GM18868 (cell line): ENCODE measurements around the gene SPINK4.

Experiments
- ATAC-seq: cut with Tn5 transposase; IDR thresholded peaks from one replicate; pipeline ENCODE4 v1.9.1; 2021; ENCODE audit warnings: mild to moderate bottlenecking, moderate library complexity; ENCODE audit not compliant: unreplicated experiment

SPINK4 gene

DNA sequence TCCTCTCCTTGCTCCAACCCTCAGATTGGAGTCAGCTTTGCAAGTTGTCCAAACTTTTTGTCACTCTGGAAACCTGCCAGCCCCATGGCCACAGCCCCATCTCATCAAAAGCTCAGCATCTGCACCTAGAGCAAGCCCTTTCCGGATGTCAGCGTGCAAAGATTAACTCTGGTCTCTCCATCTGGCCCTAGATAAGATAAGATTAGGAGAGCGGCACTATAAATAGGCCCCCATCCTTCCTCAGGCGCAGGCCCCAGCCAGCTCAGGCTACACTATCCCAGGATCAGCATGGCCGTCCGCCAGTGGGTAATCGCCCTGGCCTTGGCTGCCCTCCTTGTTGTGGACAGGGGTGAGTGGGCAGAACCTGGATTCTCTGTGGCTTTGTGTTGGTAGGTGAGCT is at the start of gene SPINK4:
TSS of gene SPINK4 (plus strand) at position 247 of the 400 bp plus-strand sequence. CDS start at position 289, 42 bp downstream.
- ATAC-seq, result no peak

DNA sequence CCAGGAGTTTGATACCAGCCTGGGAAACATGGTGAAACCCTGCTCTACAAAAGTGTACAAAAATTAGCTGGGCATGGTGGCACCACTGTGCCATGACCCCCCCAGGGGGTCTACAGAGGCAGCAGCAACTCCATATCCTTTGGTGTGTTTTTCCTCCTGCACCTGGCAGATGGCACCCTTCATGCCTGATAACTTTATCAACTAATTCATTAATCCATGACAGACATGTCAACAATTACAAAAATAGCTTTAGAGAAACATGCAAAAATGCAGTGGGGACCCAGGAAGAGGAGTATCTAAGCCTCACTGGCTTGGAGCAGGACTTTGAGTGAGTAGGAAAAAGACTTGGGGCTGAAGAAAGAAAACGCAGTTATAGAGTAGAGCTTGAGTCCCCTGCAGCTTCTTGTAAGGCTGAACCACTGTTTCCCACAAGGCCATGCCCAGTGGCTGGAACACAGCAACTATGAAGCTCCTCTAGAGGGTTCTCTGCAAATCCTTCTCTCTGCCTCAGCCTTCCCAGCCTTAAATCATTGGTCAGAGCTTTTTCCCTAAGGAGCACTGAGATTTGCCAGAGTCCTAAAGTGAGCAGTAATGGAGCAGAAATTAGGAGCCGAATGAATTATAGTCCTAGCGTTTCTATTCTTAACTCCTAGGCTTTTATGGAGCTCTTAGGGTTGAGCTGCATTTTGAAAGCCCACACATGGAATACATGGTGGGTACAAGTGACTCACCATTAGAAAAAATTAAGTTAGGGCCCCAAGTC is 47.3 kb upstream of the SPINK4 start:
- ATAC-seq, result no peak

DNA sequence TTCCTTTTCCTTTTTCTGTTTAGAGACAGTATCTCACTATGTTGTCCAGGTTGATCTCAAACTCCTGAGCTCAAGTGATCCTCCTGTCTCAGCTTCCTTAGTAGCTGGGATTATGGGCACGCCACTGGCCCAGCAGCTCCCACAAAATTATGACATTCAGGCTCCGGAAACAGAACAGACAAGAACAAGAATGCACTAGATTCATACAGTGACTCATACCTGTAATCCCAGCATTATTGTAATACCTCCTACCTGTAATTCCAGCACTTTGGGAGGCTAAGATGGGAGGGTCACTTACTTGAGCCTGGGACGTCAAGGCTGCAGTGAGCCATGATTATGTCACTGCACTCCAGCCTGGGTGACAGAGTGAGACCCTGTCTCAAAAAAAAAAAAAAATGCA is 46.1 kb upstream of the SPINK4 start:
- no peak for ATAC-seq

GRCh38 chr9:33196736-33197135 is 43.2 kb upstream of the SPINK4 start:
- no peak for ATAC-seq

GRCh38 chr9:33197279-33198152 is 42.5 kb upstream of the SPINK4 start:
- ATAC-seq, result no peak

- no peak for ATAC-seq
Observed at GRCh38 chr9:33198165-33198564, 41.8 kb upstream of the SPINK4 start.

DNA sequence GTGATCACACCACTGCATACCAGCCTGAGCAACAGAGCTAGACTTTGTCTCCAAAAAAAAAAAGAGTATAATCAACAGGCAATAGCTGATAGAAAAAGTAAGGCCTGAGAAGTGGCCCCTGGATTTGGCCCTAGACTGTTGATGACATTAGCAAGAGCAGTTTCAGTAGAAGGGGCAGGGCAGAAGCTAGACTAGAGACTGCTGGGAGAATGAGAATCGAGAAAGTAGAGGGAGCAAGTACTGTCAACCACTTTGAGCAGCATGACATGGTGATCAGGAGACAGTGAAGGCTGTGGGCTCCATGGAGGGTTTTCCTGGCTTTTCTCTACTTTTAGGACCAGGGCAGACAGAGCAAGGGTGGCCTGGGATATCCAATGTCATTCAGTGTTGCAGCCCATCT is 37.9 kb upstream of the SPINK4 start:
- peak; percentile 37 for ATAC-seq

GRCh38 chr9:33202552-33203201 is 37.3 kb upstream of the SPINK4 start:
- ATAC-seq, result peak; percentile 100

DNA sequence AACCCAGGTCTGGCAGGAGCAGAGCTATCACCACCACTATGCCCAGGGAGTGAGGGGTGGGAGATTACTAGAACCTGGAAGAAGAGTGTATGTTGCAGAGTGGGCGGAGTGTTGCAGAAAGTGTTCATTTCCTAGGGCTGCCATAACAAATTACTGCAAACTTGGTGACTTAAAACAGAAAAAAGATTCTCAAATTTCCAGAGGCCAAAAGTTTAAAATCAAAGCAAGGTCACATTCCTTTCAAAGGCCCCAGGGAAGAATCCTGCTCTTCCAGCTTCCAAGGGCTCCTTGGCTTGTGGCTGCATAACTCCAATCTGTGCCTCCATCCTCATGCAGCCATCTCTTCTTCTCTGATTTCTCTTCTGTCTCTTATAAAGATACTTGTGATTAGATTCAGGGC is 30.6 kb upstream of the SPINK4 start:
- no peak for ATAC-seq

GRCh38 chr9:33210006-33210715 is 29.8 kb upstream of the SPINK4 start:
- ATAC-seq, result no peak

DNA sequence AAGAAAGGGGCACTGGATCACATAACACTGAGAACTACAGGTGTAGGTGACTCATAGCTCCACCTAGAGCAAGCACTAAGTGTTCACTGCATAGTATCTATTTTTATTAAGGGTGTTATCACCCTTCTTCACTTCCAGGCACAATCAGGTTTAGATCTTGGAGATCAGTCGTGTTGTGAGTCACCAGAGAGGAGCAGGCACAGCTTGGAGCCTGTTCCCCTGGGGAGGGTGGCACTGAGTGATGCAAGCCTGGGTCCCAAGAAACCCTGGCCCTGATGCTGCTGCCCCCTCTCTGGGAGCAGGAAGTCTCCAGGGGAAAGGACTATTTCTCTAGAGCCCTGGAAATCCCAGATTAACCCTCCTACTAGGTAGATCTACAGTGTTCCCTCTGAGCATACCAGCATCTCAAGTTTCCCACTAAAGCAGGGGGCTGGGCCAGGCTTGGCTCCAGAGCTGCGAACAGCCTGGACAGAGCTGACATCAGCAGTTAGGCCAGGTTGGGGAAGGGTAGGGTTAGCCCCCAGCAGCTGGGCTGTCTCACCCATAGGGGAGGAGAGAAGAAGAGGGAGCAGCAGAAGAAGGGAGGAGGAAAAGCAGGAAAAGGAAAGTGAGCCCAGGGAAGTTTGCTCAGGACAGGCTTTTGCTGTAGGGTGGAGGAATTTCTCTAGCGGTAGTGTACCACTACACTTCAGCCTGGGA is 28.1 kb upstream of the SPINK4 start:
- no peak for ATAC-seq

DNA sequence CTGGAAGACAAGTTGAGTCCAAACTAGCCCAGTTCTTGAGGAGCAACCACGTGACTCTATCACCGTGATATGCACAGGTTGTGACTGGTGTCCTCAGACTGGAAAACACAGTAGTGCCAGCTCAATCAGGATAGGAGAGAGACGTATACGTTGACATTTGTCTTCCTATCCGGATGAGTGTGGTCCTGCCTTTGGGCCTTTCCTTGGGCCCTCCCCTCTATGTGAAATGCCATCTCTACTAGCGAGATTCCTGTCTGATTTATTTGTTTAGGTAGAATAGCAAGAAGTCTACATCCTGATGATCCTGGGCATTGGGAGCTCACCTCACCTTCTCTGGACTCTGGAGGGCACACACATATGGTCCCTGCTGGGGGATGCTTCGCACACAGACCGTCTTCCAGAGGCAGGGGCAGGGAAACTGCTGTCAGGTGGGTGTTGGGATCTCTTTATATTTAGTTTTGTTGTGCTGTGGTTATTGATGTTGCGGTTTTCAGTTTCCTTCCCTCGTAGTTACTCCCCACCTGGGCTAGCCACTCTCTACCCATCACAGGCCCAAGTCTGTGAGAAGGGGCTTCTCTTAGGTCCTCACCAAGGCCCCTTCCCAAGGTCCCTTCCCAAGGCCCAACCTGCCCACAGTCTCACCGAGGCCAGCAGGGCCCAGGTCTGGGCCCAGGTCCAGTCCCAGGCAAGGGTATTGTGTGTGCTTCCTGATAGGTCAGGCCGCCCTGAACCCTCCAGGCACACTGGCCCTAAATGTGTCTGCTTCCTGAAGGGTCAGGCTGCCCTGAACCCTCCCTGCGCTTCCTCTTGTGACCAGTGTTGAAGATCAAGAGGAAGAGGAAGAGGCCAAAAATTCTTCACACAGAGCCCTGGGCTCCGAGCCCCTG is 19.0 kb upstream of the SPINK4 start:
- ATAC-seq, result no peak

DNA sequence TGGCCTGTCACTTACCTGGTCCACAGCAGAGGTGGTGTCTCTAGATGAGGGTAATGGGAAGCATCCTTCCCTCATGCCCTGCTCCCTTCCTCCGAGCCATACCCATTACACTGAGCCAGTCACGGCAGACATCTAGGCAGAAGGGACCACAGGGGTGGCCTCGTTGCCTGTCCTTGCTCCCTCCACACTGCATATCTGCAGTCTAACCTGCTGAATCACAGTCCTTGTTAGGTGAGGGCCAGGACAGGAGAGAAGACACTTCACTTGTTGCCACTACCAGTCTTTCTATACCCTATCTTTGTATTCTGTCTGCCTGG is 18.4 kb upstream of the SPINK4 start:
- ATAC-seq, result no peak

GRCh38 chr9:33222031-33222430 is 17.9 kb upstream of the SPINK4 start:
- ATAC-seq, result no peak

- ATAC-seq, result no peak
Observed at GRCh38 chr9:33223696-33224095, 16.3 kb upstream of the SPINK4 start.

- peak; percentile 30 for ATAC-seq
Observed at GRCh38 chr9:33225319-33226147, 14.4 kb upstream of the SPINK4 start.

DNA sequence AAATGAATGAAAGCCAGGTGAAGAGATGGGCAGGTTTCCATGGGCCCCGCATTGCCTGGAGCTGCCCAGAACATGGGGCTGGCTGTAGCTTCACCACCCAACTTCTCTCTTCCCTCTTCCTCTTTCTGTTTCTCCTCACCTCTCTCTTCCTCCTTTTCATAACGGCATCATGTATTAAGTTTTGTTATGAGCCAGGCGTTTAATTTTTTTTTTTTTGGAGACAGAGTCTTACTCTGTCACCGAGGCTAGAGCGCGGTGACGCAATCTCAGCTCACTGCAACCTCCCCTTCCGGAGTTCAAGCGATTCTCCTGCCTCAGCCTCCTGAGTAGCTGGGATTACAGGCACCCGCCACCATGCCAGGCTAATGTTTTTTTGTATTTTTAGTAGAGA is 13.0 kb upstream of the SPINK4 start:
- peak; percentile 76 for ATAC-seq

DNA sequence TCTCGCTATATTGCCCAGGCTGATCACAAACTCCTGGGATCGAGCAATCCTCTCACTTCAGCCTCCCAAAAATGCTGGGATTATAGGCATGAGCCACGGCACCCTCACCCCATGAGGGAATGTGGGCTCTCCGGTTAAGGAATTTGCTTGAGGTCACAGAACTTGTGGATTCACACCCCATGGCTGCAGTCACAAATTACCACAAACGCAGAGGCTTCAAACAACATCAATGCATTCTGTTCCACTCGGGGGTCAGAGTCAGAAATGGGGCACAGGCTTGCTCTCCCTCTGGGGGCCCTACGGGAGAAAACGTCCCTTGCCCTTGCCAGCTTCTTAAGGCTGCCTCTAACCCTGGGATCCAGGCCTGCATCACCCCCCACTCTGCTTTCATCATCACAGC is 12.2 kb upstream of the SPINK4 start:
- no peak for ATAC-seq

- no peak for ATAC-seq
Observed at GRCh38 chr9:33228606-33229005, 11.4 kb upstream of the SPINK4 start.
